HepG2 (cell line): ENCODE results near the gene ZBTB44. TPM values are rescaled to one million over a fixed set of nuclear protein-coding genes. Genes with fewer than 3 reads are reported as not detected.

ENCODE experiments used
- CBX1 ChIP-seq: IDR thresholded peaks from one replicate; pipeline ENCODE4 v1.6.1; 2016; ENCODE audit warnings: antibody characterized with exemption, low read depth
- DR1 ChIP-seq: sonication (generic); formaldehyde crosslinking; IDR thresholded peaks from 2 replicates; pipeline ENCODE4 v1.8.0; 2021; ENCODE audit warnings: mild to moderate bottlenecking, missing genetic modification reagents, inconsistent platforms
- GATAD2A ChIP-seq: IDR thresholded peaks from 2 replicates; pipeline ENCODE4 v1.6.1; 2016
- JUNB ChIP-seq: sonication (generic); formaldehyde crosslinking; IDR thresholded peaks from 2 replicates; pipeline ENCODE4 v1.8.0; 2022; ENCODE audit warnings: missing genetic modification reagents, mild to moderate bottlenecking, borderline replicate concordance
- KLF6 ChIP-seq: IDR thresholded peaks from 2 replicates; pipeline ENCODE4 v1.8.0; 2016; ENCODE audit warnings: missing biosample characterization, missing genetic modification reagents
- MEIS1 ChIP-seq: sonication (generic); formaldehyde crosslinking; IDR thresholded peaks from 2 replicates; pipeline ENCODE4 v1.9.0; 2021; ENCODE audit warnings: mild to moderate bottlenecking, missing genetic modification reagents, moderate library complexity, borderline replicate concordance
- NCOA5 ChIP-seq: sonication (generic); formaldehyde crosslinking; IDR thresholded peaks from 2 replicates; pipeline ENCODE4 v1.4.0; 2020; ENCODE audit warnings: missing genetic modification reagents
- NONO ChIP-seq, 2 experiments: fragments of 450-650 bp in 1 of 2; sonication (generic) in 1 of 2; formaldehyde crosslinking in 1 of 2; IDR thresholded peaks in 1 of 2; conservative IDR thresholded peaks in 1 of 2; 2 replicates each; pipeline versions ENCODE4 v1.6.1 to v1.8.0; 2017 to 2022; ENCODE audit warnings: mild to moderate bottlenecking in 1 of 2, missing genetic modification reagents in 1 of 2, moderate library complexity in 1 of 2
- PITX1 ChIP-seq: sonication (generic); formaldehyde crosslinking; IDR thresholded peaks from 2 replicates; pipeline ENCODE4 v1.5.1; 2020; ENCODE audit warnings: mild to moderate bottlenecking, missing genetic modification reagents
- PPARG ChIP-seq: conservative IDR thresholded peaks from 2 replicates; pipeline ENCODE4 v1.6.1; 2016; ENCODE audit warnings: missing biosample characterization, missing genetic modification reagents
- RELA ChIP-seq: sonication (generic); formaldehyde crosslinking; IDR thresholded peaks from 2 replicates; pipeline ENCODE4 v1.4.0; 2020; ENCODE audit warnings: missing genetic modification reagents
- TEAD2 ChIP-seq: sonication (generic); formaldehyde crosslinking; IDR thresholded peaks from 2 replicates; pipeline ENCODE4 v1.9.0; 2021; ENCODE audit warnings: missing genetic modification reagents
- TOPORS ChIP-seq: sonication (generic); formaldehyde crosslinking; IDR thresholded peaks from 2 replicates; pipeline ENCODE4 v1.8.0; 2023; ENCODE audit warnings: mild to moderate bottlenecking, missing genetic modification reagents
- ZNF605 ChIP-seq: sonication (generic); formaldehyde crosslinking; IDR thresholded peaks from 2 replicates; pipeline ENCODE4 v1.8.0; 2022; ENCODE audit warnings: mild to moderate bottlenecking, missing genetic modification reagents
- polyA plus RNA-seq, 8 experiments: library from polyadenylated mRNA; depleted of rRNA in 3 of 8; stranded (reverse) in 7 of 8; unstranded in 1 of 8; fragments of >200 nt; fragmentation: Illumina TruSeq in 4 of 8; extraction: Trizol in 4 of 8; gene quantifications; 2 replicates each; pipeline versions ENCODE4 v1.2.1 to v1.2.3, GENCODE V29; 2011 to 2016; ENCODE audit warnings: low read depth in 4 of 8, missing spikeins in 1 of 8, mixed read lengths in 1 of 8; ENCODE audit not compliant: insufficient read depth in 1 of 8
- total RNA-seq, 5 experiments: library from RNA; depleted of rRNA; stranded (reverse); fragments of >200 nt; fragmentation: Illumina TruSeq; extraction: Trizol; gene quantifications; 2 replicates each; pipeline ENCODE4 v1.2.3, GENCODE V29; 2016; ENCODE audit warnings: low read depth in 1 of 5
- TF ChIP-seq, protein P1 (sequence below): sonication (generic); formaldehyde crosslinking; IDR thresholded peaks from 2 replicates; pipeline ENCODE4 v1.5.0; 2020; ENCODE audit warnings: mild to moderate bottlenecking, missing genetic modification reagents, borderline replicate concordance
- TF ChIP-seq, protein P2 (sequence below): sonication (generic); formaldehyde crosslinking; IDR thresholded peaks from 2 replicates; pipeline ENCODE4 v1.8.1; 2023; ENCODE audit warnings: mild to moderate bottlenecking, missing genetic modification reagents, borderline replicate concordance
- TF ChIP-seq, protein P3 (sequence below): sonication (generic); formaldehyde crosslinking; conservative IDR thresholded peaks from 2 replicates; pipeline ENCODE4 v1.4.0; 2020; ENCODE audit warnings: missing genetic modification reagents
- TF ChIP-seq, protein P4 (sequence below): sonication (generic); formaldehyde crosslinking; IDR thresholded peaks from 2 replicates; pipeline ENCODE4 v1.4.0; 2020; ENCODE audit warnings: missing genetic modification reagents, borderline replicate concordance
- TF ChIP-seq, protein P5 (sequence below): fragments of 450-650 bp; IDR thresholded peaks from 2 replicates; pipeline ENCODE4 v1.6.1; 2017; ENCODE audit warnings: mild to moderate bottlenecking

ZBTB44 gene
- total and polyA plus RNA-seq, 2 of the 13 experiments (the other 11 are each of a cell fraction or from before 2014, with no cell fraction given), result 22.8 to 23.6 TPM

DNA sequence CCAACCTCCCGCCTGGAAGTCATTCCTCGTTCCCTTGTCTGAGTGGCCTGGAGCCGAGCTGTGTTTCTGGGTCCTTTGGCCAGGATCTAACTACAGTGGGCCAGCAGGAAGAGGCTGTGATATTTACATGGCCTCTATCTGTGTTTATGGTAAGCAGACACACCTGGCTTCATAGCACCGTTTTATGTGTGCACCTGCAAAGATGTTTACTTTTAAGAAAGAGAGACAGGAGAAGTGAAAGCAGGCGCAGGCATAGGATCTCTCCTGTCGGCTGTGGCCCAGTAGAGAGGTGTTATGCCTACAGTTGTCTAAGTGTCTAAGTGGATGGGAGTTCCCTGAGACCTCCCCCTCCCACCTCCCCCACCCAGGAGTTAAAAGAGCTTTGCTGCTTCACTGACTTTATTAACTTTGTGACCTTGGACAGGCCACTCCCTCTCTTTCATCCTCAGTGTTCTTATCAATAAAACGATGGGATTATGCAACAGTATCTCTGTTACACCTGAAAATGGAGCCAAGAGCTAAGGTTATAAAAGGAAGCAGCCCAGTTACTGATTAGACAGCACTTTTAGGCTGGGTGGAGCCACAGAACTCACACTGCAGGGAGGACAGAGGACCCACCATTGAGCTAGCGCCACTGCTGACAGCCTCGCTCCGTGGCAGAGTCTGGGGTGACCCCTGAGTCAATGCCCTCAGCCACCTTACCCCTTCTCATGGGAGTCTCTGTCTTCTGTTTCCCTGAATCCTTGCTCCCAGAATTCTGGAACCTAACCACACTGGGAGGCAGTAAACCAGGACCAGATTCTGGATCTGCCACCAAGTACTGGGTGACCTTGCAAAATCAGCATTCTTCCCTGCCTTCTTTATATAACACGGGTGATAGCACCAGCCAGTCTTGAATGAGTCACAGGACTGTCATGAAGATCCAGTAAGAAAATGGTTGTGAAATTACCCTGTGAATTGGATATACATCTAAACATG is 133.1 kb downstream of the ZBTB44 start (continued):
- TF ChIP-seq, protein P1, sequence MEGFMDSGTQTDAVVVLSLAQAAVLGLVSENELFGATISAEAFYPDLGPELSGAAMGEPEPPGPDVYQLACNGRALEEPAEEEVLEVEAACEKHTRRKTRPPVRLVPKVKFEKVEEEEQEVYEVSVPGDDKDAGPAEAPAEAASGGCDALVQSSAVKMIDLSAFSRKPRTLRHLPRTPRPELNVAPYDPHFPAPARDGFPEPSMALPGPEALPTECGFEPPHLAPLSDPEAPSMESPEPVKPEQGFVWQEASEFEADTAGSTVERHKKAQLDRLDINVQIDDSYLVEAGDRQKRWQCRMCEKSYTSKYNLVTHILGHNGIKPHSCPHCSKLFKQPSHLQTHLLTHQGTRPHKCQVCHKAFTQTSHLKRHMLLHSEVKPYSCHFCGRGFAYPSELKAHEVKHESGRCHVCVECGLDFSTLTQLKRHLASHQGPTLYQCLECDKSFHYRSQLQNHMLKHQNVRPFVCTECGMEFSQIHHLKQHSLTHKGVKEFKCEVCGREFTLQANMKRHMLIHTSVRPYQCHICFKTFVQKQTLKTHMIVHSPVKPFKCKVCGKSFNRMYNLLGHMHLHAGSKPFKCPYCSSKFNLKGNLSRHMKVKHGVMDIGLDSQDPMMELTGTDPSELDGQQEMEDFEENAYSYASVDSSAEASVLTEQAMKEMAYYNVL (CRISPR knock-in tag), result peak; percentile 80
- TF ChIP-seq CBX1 (no peak), ZNF605 (no peak; the same call in 1 of the 2 replicates), PPARG (CRISPR knock-in tag) (peak; percentile 46; the same call in 1 of the 2 replicates), GATAD2A (CRISPR knock-in tag) (peak; percentile 81), PITX1 (CRISPR knock-in tag) (peak; percentile 87; the same call in 1 of the 2 replicates), KLF6 (peak; percentile 67; the same call in 1 of the 2 replicates), TOPORS (CRISPR knock-in tag) (0 out of 2 replicates have a peak, but pooled peaks have one; percentile 23), MEIS1 (peak; percentile 72; the same call in 1 of the 2 replicates), NONO (IDR thresholded peaks at IDR 0.05) (no peak), NONO (CRISPR knock-in tag; conservative IDR thresholded peaks at IDR 0.05) (peak; percentile 64; the same call in 1 of the 2 replicates), JUNB (CRISPR knock-in tag) (peak; percentile 24; the same call in 1 of the 2 replicates), TEAD2 (CRISPR knock-in tag) (no peak), RELA (CRISPR knock-in tag) (0 out of 2 replicates have a peak, but pooled peaks have one; percentile 37), DR1 (peak; percentile 61), NCOA5 (CRISPR knock-in tag) (no peak)
- TF ChIP-seq, protein P2, sequence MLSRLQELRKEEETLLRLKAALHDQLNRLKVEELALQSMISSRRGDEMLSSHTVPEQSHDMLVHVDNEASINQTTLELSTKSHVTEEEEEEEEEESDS (CRISPR knock-in tag), result no peak
- TF ChIP-seq, protein P3, sequence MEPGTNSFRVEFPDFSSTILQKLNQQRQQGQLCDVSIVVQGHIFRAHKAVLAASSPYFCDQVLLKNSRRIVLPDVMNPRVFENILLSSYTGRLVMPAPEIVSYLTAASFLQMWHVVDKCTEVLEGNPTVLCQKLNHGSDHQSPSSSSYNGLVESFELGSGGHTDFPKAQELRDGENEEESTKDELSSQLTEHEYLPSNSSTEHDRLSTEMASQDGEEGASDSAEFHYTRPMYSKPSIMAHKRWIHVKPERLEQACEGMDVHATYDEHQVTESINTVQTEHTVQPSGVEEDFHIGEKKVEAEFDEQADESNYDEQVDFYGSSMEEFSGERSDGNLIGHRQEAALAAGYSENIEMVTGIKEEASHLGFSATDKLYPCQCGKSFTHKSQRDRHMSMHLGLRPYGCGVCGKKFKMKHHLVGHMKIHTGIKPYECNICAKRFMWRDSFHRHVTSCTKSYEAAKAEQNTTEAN (CRISPR knock-in tag), result peak; percentile 5; the same call in 1 of the 2 replicates
- TF ChIP-seq, protein P4, sequence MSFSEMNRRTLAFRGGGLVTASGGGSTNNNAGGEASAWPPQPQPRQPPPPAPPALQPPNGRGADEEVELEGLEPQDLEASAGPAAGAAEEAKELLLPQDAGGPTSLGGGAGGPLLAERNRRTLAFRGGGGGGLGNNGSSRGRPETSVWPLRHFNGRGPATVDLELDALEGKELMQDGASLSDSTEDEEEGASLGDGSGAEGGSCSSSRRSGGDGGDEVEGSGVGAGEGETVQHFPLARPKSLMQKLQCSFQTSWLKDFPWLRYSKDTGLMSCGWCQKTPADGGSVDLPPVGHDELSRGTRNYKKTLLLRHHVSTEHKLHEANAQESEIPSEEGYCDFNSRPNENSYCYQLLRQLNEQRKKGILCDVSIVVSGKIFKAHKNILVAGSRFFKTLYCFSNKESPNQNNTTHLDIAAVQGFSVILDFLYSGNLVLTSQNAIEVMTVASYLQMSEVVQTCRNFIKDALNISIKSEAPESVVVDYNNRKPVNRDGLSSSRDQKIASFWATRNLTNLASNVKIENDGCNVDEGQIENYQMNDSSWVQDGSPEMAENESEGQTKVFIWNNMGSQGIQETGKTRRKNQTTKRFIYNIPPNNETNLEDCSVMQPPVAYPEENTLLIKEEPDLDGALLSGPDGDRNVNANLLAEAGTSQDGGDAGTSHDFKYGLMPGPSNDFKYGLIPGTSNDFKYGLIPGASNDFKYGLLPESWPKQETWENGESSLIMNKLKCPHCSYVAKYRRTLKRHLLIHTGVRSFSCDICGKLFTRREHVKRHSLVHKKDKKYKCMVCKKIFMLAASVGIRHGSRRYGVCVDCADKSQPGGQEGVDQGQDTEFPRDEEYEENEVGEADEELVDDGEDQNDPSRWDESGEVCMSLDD (CRISPR knock-in tag), result peak; percentile 63; the same call in 1 of the 2 replicates
- TF ChIP-seq, protein P5, sequence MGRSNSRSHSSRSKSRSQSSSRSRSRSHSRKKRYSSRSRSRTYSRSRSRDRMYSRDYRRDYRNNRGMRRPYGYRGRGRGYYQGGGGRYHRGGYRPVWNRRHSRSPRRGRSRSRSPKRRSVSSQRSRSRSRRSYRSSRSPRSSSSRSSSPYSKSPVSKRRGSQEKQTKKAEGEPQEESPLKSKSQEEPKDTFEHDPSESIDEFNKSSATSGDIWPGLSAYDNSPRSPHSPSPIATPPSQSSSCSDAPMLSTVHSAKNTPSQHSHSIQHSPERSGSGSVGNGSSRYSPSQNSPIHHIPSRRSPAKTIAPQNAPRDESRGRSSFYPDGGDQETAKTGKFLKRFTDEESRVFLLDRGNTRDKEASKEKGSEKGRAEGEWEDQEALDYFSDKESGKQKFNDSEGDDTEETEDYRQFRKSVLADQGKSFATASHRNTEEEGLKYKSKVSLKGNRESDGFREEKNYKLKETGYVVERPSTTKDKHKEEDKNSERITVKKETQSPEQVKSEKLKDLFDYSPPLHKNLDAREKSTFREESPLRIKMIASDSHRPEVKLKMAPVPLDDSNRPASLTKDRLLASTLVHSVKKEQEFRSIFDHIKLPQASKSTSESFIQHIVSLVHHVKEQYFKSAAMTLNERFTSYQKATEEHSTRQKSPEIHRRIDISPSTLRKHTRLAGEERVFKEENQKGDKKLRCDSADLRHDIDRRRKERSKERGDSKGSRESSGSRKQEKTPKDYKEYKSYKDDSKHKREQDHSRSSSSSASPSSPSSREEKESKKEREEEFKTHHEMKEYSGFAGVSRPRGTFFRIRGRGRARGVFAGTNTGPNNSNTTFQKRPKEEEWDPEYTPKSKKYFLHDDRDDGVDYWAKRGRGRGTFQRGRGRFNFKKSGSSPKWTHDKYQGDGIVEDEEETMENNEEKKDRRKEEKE, result no peak
